Testis (tissue), 2 donors: Measurements from ENCODE around the gene KCNQ1OT1.

Experiments used
- POLR2A ChIP-seq: fragments of 450-650 bp; IDR thresholded peaks from one replicate; pipeline ENCODE4 v1.6.1; 2017; ENCODE audit warnings: antibody characterized with exemption, mild to moderate bottlenecking, moderate library complexity
- TF ChIP-seq, protein P1 (sequence below), 3 experiments: fragments of 450-650 bp in 2 of 3; fragments of 200-600 bp in 1 of 3; sonication (generic) in 1 of 3; IDR thresholded peaks; one replicate each; pipeline ENCODE4 v1.5.1; 2016 to 2019; ENCODE audit warnings: antibody characterized with exemption in 3 of 3, mild to moderate bottlenecking in 2 of 3, moderate library complexity in 1 of 3

DNA sequence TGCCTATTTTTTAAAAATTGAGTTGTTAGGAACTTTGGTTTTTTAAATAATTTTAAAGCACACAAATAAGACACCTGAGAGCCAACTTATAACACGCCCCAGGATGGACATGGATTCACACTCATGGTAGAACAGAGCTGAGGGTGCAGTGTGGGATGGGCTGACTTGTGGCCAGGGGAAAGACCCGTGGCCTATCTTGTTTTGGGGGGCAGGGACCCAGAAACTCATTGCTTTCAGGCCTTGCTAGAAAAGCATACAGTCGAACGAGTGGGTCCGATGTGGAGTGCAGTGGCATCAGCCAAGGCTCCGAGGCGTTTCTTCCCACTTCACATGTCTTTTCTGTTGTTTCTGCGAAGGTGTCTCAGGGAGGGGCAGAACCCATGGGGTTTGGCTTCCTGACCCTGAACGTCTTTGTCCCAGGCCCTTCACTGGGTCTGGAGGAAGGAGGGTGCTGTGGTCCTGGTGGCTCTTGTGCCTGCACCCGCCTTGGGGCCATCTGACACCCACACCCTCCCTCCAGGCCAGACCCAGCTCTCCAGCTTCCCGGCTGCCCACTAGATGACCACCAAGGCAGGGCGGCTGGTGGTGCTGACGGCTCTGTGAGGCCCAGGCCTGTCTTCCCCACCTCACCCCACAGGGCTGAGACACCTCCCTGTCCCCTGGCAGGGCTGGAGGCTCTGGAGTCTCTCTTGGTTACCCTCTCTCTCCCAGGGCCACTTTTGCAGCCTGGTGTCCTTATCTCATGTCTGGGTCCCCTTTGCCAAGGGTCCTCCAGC is 134.2 kb downstream of the KCNQ1OT1 start:
- TF ChIP-seq, protein P1, sequence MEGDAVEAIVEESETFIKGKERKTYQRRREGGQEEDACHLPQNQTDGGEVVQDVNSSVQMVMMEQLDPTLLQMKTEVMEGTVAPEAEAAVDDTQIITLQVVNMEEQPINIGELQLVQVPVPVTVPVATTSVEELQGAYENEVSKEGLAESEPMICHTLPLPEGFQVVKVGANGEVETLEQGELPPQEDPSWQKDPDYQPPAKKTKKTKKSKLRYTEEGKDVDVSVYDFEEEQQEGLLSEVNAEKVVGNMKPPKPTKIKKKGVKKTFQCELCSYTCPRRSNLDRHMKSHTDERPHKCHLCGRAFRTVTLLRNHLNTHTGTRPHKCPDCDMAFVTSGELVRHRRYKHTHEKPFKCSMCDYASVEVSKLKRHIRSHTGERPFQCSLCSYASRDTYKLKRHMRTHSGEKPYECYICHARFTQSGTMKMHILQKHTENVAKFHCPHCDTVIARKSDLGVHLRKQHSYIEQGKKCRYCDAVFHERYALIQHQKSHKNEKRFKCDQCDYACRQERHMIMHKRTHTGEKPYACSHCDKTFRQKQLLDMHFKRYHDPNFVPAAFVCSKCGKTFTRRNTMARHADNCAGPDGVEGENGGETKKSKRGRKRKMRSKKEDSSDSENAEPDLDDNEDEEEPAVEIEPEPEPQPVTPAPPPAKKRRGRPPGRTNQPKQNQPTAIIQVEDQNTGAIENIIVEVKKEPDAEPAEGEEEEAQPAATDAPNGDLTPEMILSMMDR (IDR thresholded peaks at IDR 0.05): no peak
- TF ChIP-seq POLR2A: no peak
